Activated CD4-positive, alpha-beta T cell treated with anti-CD3 and anti-CD28 coated beads for 24 hours (primary cell): ENCODE measurements around the gene NDUFS4.
"Not testable (repeated sequence)": the region's sequence is repeated elsewhere in the genome, so short reads cannot be mapped to it uniquely, and the experiment has no call there.

ENCODE experiments used
- DNase-seq, 2 donors: peaks; one replicate each; pipeline ENCODE4 v3.0.0-alpha.2; 2020; ENCODE audit warnings: low read depth in 2 of 2

NDUFS4 gene

GRCh38 chr5:53575101-53575500, 14.7 kb downstream of the NDUFS4 start:
- no peak for DNase-seq

- no peak for DNase-seq
Measured at GRCh38 chr5:53575831-53576230, 15.4 kb downstream of the NDUFS4 start.

- no peak for DNase-seq
Measured at GRCh38 chr5:53576674-53577073, 16.2 kb downstream of the NDUFS4 start.

- no peak for DNase-seq
Measured at GRCh38 chr5:53578854-53579253, 18.4 kb downstream of the NDUFS4 start.

- no peak for DNase-seq
Measured at GRCh38 chr5:53580547-53580946, 20.1 kb downstream of the NDUFS4 start.

- DNase-seq = no peak
Measured at GRCh38 chr5:53582225-53582624, 21.8 kb downstream of the NDUFS4 start.

GRCh38 chr5:53590759-53591158, 30.3 kb downstream of the NDUFS4 start:
- DNase-seq = no peak

GRCh38 chr5:53594419-53594818, 34.0 kb downstream of the NDUFS4 start:
- DNase-seq = no peak

- no peak for DNase-seq
Measured at GRCh38 chr5:53597894-53598293, 37.5 kb downstream of the NDUFS4 start.

GRCh38 chr5:53601570-53601969, 41.1 kb downstream of the NDUFS4 start:
- no peak for DNase-seq

GRCh38 chr5:53603009-53603687, 42.7 kb downstream of the NDUFS4 start:
- no peak for DNase-seq

GRCh38 chr5:53604309-53604708, 43.9 kb downstream of the NDUFS4 start:
- no peak for DNase-seq

GRCh38 chr5:53607886-53608285, 47.4 kb downstream of the NDUFS4 start:
- no peak for DNase-seq

- DNase-seq = not testable (repeated sequence)
Measured at GRCh38 chr5:53608897-53609296, 48.5 kb downstream of the NDUFS4 start.

- no peak for DNase-seq
Measured at GRCh38 chr5:53613061-53613460, 52.6 kb downstream of the NDUFS4 start.

GRCh38 chr5:53613536-53613935, 53.1 kb downstream of the NDUFS4 start:
- DNase-seq = no peak

- no peak for DNase-seq
Measured at GRCh38 chr5:53614376-53614885, 54.0 kb downstream of the NDUFS4 start.

GRCh38 chr5:53616939-53617549, 56.6 kb downstream of the NDUFS4 start:
- DNase-seq = no peak

- no peak for DNase-seq
Measured at GRCh38 chr5:53631251-53631650, 70.8 kb downstream of the NDUFS4 start.

- no peak for DNase-seq
Measured at GRCh38 chr5:53642061-53642460, 81.6 kb downstream of the NDUFS4 start.

- DNase-seq = no peak
Measured at GRCh38 chr5:53643445-53643844, 83.0 kb downstream of the NDUFS4 start.

- DNase-seq = no peak
Measured at GRCh38 chr5:53645078-53645477, 84.6 kb downstream of the NDUFS4 start.

GRCh38 chr5:53649352-53649751, 88.9 kb downstream of the NDUFS4 start:
- no peak for DNase-seq
